ENCODE data around the gene STAT3. TPM values are rescaled to one million over a fixed set of nuclear protein-coding genes. Genes with fewer than 3 reads are reported as not detected.

The STAT3 gene
- total and polyA plus RNA-seq, 4 donors: 34.1 to 297 (median 178) TPM

DNA sequence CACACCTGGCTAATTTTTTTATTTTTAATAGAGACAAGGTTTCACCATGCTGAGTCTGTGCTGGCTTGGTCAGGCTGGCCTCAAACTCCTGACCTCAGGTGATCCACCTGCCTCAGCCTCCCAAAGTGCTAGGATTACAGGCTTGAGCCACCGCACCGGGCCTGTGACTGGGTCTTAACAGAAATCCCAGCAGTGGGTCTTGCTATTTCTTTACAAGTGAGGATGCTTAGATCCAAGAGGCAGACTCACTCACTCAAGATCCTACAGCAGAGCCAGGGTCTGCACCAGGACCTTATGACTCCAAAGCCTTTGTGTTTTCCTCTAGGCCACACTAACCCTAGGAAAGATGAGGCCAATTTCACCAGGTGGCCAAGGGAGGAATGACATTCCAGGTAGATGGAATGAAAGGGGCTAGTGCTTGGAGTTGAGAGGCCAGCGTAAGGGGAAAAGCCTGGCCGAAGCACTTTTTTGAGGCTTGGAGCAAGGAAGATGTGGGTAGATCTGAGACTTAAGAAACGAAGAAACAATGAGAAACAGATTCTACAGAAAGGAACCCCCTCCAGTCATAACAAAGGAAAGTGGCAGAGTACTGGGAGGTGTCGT is 105.7 kb downstream of the STAT3 start:
- WGBS, 2 donors: 90 to 94% methylated on average over 6 of the region's 6 CpGs
- Histone ChIP-seq H3K27me3 (ENCODE audit: control insufficient read depth in 1 of 2, insufficient read depth in 2 of 2, low read length in 1 of 2) (no peaks in the 10 kb centered on the region), H3K27ac (ENCODE audit: low read depth in 1 of 2, low read length in 2 of 2) (no peak overlapping the region), H3K36me3 (ENCODE audit: control insufficient read depth in 1 of 2, insufficient read depth in 2 of 2, low read length in 1 of 2) (no peaks in the 10 kb centered on the region), H3K4me3 (ENCODE audit: low read length in 2 of 2) (no peak overlapping the region), H3K4me1 (ENCODE audit: control insufficient read depth in 1 of 2, insufficient read depth in 2 of 2, low read length in 2 of 2) (no peaks in the 10 kb centered on the region), H3K9me3 (ENCODE audit: control insufficient read depth, low read length) (no peaks in the 10 kb centered on the region)
- peak; percentile 5 to 25 for DNase-seq
- ATAC-seq (ENCODE audit: low FRiP score): no peak
- intact Hi-C loops (cut with DNase I): no loop called here

- no peaks in the 10 kb centered on the region for H3K27me3 ChIP-seq (ENCODE audit: control insufficient read depth in 1 of 2, insufficient read depth in 2 of 2, low read length in 1 of 2)
- H3K4me1 ChIP-seq (ENCODE audit: control insufficient read depth in 1 of 2, insufficient read depth in 2 of 2, low read length in 2 of 2): no peaks in the 10 kb centered on the region
- no peak for ATAC-seq (ENCODE audit: low FRiP score)
- H3K27ac ChIP-seq (ENCODE audit: low read depth in 1 of 2, low read length in 2 of 2): no peak overlapping the region
- no peaks in the 10 kb centered on the region for H3K36me3 ChIP-seq (ENCODE audit: control insufficient read depth in 1 of 2, insufficient read depth in 2 of 2, low read length in 1 of 2)
- 87 to 92% methylated on average over 7 of the region's 7 CpGs for WGBS, 2 donors
- no peak overlapping the region for H3K4me3 ChIP-seq (ENCODE audit: low read length in 2 of 2)
- H3K9me3 ChIP-seq (ENCODE audit: control insufficient read depth, low read length): no peaks in the 10 kb centered on the region
- peak; percentile 38 to 56 for DNase-seq
- intact Hi-C loops (cut with DNase I): no loop called here
These were observed 106.6 kb downstream of the STAT3 start for GRCh38 chr17:42281571-42282096.

DNA sequence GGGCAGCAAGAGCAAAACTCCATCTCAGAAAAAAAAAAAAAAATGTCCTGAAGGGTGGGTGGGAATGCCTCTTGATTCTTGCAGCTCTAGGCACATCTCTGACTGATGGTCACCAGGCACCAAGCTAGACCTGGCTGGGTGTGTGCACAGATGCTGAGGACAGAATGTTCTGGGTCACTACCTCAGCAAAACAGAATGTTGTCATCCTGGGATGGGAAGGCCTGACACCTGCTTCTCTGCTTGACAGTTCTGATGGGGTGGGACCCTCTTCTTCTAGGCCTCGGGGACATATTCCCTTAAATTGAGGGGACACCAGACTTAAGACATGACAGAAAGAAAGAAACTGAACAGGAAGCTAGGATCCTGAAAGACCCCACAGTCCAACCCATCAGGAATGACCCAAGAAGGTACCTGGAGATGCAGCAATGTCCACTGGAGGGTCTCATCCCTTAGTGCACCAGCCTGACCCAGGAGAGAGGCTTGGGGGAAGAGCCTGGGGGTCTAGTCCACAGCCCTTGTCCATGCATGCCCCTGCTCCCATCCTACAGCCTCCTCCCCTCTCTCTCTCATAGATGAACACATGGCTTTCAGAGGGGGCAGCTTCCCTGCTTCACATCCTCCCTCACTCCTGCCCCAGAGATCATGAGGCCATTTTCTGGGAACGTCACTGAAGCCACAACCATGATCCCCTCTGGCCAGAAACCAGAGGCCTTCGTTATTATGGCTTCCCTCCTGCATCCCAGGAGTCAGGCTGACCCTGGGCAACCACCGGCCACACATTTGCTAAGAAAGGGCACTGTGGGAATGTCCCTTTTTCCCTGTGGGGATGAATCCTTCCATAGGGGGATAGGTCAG is 108.2 kb downstream of the STAT3 start:
- DNase-seq (peak; percentile 23 to 31), ATAC-seq (ENCODE audit: low FRiP score) (no peak)
- no peaks in the 10 kb centered on the region for H3K36me3 ChIP-seq (ENCODE audit: control insufficient read depth in 1 of 2, insufficient read depth in 2 of 2, low read length in 1 of 2)
- no peak overlapping the region for H3K27ac ChIP-seq (ENCODE audit: low read depth in 1 of 2, low read length in 2 of 2)
- no peak overlapping the region for H3K4me3 ChIP-seq (ENCODE audit: low read length in 2 of 2)
- H3K4me1 ChIP-seq (ENCODE audit: control insufficient read depth in 1 of 2, insufficient read depth in 2 of 2, low read length in 2 of 2): peaks cover 0 to under 1% of the 10 kb centered on the region in 2 donors
- no peaks in the 10 kb centered on the region for H3K9me3 ChIP-seq (ENCODE audit: control insufficient read depth, low read length)
- no peaks in the 10 kb centered on the region for H3K27me3 ChIP-seq (ENCODE audit: control insufficient read depth in 1 of 2, insufficient read depth in 2 of 2, low read length in 1 of 2)
- intact Hi-C loops (cut with DNase I): no loop called here
- 85 to 93% methylated on average over 4 of the region's 4 CpGs for WGBS, 2 donors

- peak; percentile 1 for ATAC-seq (ENCODE audit: low FRiP score)
These were observed 110.9 kb downstream of the STAT3 start for GRCh38 chr17:42277342-42277712.

GRCh38 chr17:42276609-42277341 is 111.5 kb downstream of the STAT3 start:
- Histone ChIP-seq H3K27me3 (ENCODE audit: control insufficient read depth in 1 of 2, insufficient read depth in 2 of 2, low read length in 1 of 2) (no peaks in the 10 kb centered on the region), H3K27ac (ENCODE audit: low read depth in 1 of 2, low read length in 2 of 2) (peak overlapping the region in 1 of 2 donors; percentile 37), H3K36me3 (ENCODE audit: control insufficient read depth in 1 of 2, insufficient read depth in 2 of 2, low read length in 1 of 2) (no peaks in the 10 kb centered on the region), H3K4me1 (ENCODE audit: control insufficient read depth in 1 of 2, insufficient read depth in 2 of 2, low read length in 2 of 2) (peaks cover 0 to 4% of the 10 kb centered on the region in 2 donors), H3K9me3 (ENCODE audit: control insufficient read depth, low read length) (no peaks in the 10 kb centered on the region), H3K4me3 (ENCODE audit: low read length in 2 of 2) (peak overlapping the region; percentile 69 to 95)
- WGBS, 2 donors: 0 to 1% methylated on average over 44 of the region's 44 CpGs
- DNase-seq (peak; percentile 88 to 91), ATAC-seq (ENCODE audit: low FRiP score) (peak; percentile 17)
- intact Hi-C loops (cut with DNase I): no loop called here

More at GRCh38 chr17:42277342-42277712, 110.9 kb downstream of the STAT3 start:
- intact Hi-C loops (cut with DNase I): no loop called here
- H3K4me1 ChIP-seq (ENCODE audit: control insufficient read depth in 1 of 2, insufficient read depth in 2 of 2, low read length in 2 of 2): peaks cover 0 to 4% of the 10 kb centered on the region in 2 donors
- 54 to 57% methylated on average over 6 of the region's 6 CpGs for WGBS, 2 donors
- no peaks in the 10 kb centered on the region for H3K9me3 ChIP-seq (ENCODE audit: control insufficient read depth, low read length)
- DNase-seq: no peak
- H3K36me3 ChIP-seq (ENCODE audit: control insufficient read depth in 1 of 2, insufficient read depth in 2 of 2, low read length in 1 of 2): no peaks in the 10 kb centered on the region
- H3K27ac ChIP-seq (ENCODE audit: low read depth in 1 of 2, low read length in 2 of 2): no peak overlapping the region
- no peaks in the 10 kb centered on the region for H3K27me3 ChIP-seq (ENCODE audit: control insufficient read depth in 1 of 2, insufficient read depth in 2 of 2, low read length in 1 of 2)
- H3K4me3 ChIP-seq (ENCODE audit: low read length in 2 of 2): no peak overlapping the region

GRCh38 chr17:42276359-42276608 is 112.0 kb downstream of the STAT3 start, which contains the start of gene STAT5B:
STAT5B (minus strand) TSS chr17:42276391; CDS start chr17:42232127, 44,264 bp downstream.
- H3K27ac ChIP-seq (ENCODE audit: low read depth in 1 of 2, low read length in 2 of 2): peak within 1 kb of the TSS in 1 of 2 donors; percentile 37
- peaks cover 0 to 4% of the 10 kb centered on the region in 2 donors for H3K4me1 ChIP-seq (ENCODE audit: control insufficient read depth in 1 of 2, insufficient read depth in 2 of 2, low read length in 2 of 2)
- intact Hi-C loops (cut with DNase I): no loop called here
- no peaks in the 10 kb centered on the region for H3K9me3 ChIP-seq (ENCODE audit: control insufficient read depth, low read length)
- H3K27me3 ChIP-seq (ENCODE audit: control insufficient read depth in 1 of 2, insufficient read depth in 2 of 2, low read length in 1 of 2): no peaks in the 10 kb centered on the region
- peak; percentile 77 to 91 for DNase-seq
- H3K4me3 ChIP-seq (ENCODE audit: low read length in 2 of 2): peak within 1 kb of the TSS; percentile 69 to 95
- WGBS, 2 donors: 1% methylated on average over 29 to 47 of the region's 47 CpGs
- peak; percentile 88 for ATAC-seq (ENCODE audit: low FRiP score)
- H3K36me3 ChIP-seq (ENCODE audit: control insufficient read depth in 1 of 2, insufficient read depth in 2 of 2, low read length in 1 of 2): no peaks in the 10 kb centered on the region

DNA sequence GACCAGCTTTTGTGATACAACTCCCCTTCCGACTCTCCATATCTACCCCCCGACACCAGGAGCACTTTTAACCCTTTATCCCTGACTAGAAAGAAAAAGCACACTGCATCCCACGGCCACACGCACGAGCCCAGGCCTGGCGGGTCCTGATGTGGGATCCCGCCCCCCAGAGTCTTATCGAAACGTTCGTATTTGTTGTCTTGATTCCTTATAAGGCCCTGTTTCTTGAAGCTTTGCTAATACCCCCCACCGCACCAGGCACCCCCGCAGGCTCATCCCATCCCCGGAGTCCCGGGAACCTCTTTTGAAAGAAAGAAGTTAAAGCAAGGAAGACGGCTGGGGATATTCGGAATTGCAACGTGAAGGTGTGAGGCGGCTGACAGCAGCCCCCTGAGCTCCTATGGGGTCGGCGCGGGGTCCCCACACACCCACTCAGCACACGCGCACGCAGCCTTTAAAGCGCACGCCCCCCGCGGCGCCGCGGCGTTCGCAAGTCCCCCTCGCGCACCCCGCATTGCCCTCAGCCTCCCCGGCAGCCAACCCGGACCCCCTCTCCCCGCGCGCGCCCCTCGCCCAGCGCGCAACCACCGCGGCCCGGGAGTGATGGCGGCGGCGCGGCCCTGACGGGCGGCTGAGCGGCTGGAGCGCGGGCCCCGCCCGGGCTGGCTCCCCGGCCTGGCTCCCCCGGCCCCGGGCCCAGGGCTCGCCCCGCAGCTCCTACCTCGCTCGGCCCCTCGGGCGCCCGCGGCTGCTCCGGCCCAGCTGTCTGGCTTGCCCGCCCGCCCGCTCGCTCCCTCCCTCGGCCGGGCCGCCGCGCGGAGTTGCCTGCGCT is 112.5 kb downstream of the STAT3 start:
- peaks cover 0 to 4% of the 10 kb centered on the region in 2 donors for H3K4me1 ChIP-seq (ENCODE audit: control insufficient read depth in 1 of 2, insufficient read depth in 2 of 2, low read length in 2 of 2)

More for the DNA sequence above, 112.5 kb downstream of the STAT3 start:
- Histone ChIP-seq H3K36me3 (ENCODE audit: control insufficient read depth in 1 of 2, insufficient read depth in 2 of 2, low read length in 1 of 2) (no peaks in the 10 kb centered on the region), H3K27ac (ENCODE audit: low read depth in 1 of 2, low read length in 2 of 2) (no peak overlapping the region), H3K9me3 (ENCODE audit: control insufficient read depth, low read length) (no peaks in the 10 kb centered on the region), H3K27me3 (ENCODE audit: control insufficient read depth in 1 of 2, insufficient read depth in 2 of 2, low read length in 1 of 2) (no peaks in the 10 kb centered on the region), H3K4me3 (ENCODE audit: low read length in 2 of 2) (peak overlapping the region; percentile 69 to 95)
- 0 to 1% methylated on average over 47 to 82 of the region's 82 CpGs for WGBS, 2 donors
- intact Hi-C loops (cut with DNase I): no loop called here
- ATAC-seq (ENCODE audit: low FRiP score): peak; percentile 48
- peak; percentile 45 to 80 for DNase-seq

All from aorta (tissue), 5 donors.